ENCODE data around the gene SUSD6. TPM values are rescaled to one million over a fixed set of nuclear protein-coding genes. Genes with fewer than 3 reads are reported as not detected.
A peak's percentile ranks its signal among the peaks of the same experiment; 100 is the strongest.
"Not testable (repeated sequence)": the region's sequence is repeated elsewhere in the genome, so short reads cannot be mapped to it uniquely, and the experiment has no call there.

SUSD6 gene
- total RNA-seq, 1 donor from 2014 or later: 67.1 TPM

- intact Hi-C loops (cut with micrococcal nuclease): loop anchor here (5.0 kb wide), 2 partner anchors 230 to 485 kb away; no protein-coding TSS in a partner anchor
- POLR2A ChIA-PET: no interaction called here
- H3K9me3 Mint-ChIP-seq: no peaks in the 10 kb centered on the region
- no peak overlapping the region for H3K4me3 Mint-ChIP-seq
- TF ChIP-seq CTCF (IDR thresholded peaks at IDR 0.05): no peak
- peaks cover 4% of the 10 kb centered on the region for H3K27me3 Mint-ChIP-seq
- CTCF ChIA-PET: no interaction called here
- H3K27ac Mint-ChIP-seq: no peak overlapping the region
- DNase-seq (no peak), ATAC-seq (ENCODE audit: low read depth) (no peak)
- H3K36me3 Mint-ChIP-seq (ENCODE audit: low read depth): no peaks in the 10 kb centered on the region
- peaks cover 2% of the 10 kb centered on the region for H3K4me1 Mint-ChIP-seq
Measured at GRCh38 chr14:69587389-69587788, 24.0 kb upstream of the SUSD6 start.

GRCh38 chr14:69591317-69591716 lies 20.1 kb upstream of the SUSD6 start:
- Mint-ChIP-seq H3K4me3 (no peak overlapping the region), H3K27ac (no peak overlapping the region), H3K36me3 (ENCODE audit: low read depth) (no peaks in the 10 kb centered on the region), H3K4me1 (peaks cover 7% of the 10 kb centered on the region), H3K9me3 (no peaks in the 10 kb centered on the region), H3K27me3 (peaks cover 2% of the 10 kb centered on the region)
- ChIA-PET POLR2A (no interaction called here), CTCF (interaction anchor here (1.1 kb wide), 1 partner anchor 136 kb away, joined by 4 read pairs; no protein-coding TSS in a partner anchor)
- DNase-seq (no peak), ATAC-seq (ENCODE audit: low read depth) (no peak)
- no peak for TF ChIP-seq CTCF (IDR thresholded peaks at IDR 0.05)
- intact Hi-C loops (cut with micrococcal nuclease): no loop called here

DNA sequence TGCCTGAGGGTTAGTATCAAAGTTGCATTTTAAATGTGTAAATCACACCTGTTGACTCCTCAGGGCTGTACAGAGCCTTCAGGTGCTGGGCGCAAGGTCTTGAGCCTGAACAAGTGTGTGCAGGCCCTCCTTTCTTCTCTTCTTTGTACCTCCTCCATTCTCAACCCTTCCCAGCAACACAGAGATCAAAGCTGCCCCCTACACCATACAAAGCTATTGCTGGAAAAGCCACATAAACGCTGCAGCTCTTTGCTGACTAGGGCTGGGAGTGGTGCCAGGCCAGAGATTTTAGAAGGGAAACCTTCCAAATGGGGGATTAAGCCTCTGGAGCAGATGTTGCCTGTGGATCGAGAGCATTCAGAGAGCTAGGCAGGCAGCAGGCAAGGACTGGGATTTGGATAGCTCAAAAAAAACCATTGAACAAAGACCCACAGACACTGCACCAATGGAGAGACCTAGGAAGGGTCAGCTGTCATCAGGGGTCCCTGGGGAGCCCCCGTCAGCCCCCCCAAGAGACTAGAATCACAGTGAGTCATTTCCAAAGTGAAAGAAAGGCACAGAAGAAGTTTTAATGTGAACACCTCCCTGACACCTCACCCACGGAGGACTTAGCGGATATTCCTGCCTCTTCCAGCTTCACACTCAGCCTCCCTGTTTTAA lies 18.2 kb upstream of the SUSD6 start:
- H3K27ac Mint-ChIP-seq: peak overlapping the region; percentile 25
- ChIA-PET CTCF (interaction anchor here (0.6 to 1.6 kb wide), 4 partner anchors 8 to 134 kb away, joined by 4 to 8 read pairs (median 4); partner anchors contain the start of gene CCDC177), POLR2A (interaction anchor here (0.8 to 1.5 kb wide), 2 partner anchors 173 to 195 kb away, joined by 3 to 5 read pairs; partner anchors contain the start of genes ERH, SLC39A9 and SRSF5)
- peaks cover 7% of the 10 kb centered on the region for H3K4me1 Mint-ChIP-seq
- no peaks in the 10 kb centered on the region for H3K9me3 Mint-ChIP-seq
- peak overlapping the region; percentile 59 for H3K4me3 Mint-ChIP-seq
- no peak for TF ChIP-seq CTCF (IDR thresholded peaks at IDR 0.05)
- intact Hi-C loops (cut with micrococcal nuclease): no loop called here
- DNase-seq (peak; percentile 43), ATAC-seq (ENCODE audit: low read depth) (peak; percentile 96)
- H3K36me3 Mint-ChIP-seq (ENCODE audit: low read depth): no peaks in the 10 kb centered on the region
- H3K27me3 Mint-ChIP-seq: no peaks in the 10 kb centered on the region

GRCh38 chr14:69594846-69595245 lies 16.6 kb upstream of the SUSD6 start:
- Mint-ChIP-seq H3K36me3 (ENCODE audit: low read depth) (no peaks in the 10 kb centered on the region), H3K4me1 (peaks cover 7% of the 10 kb centered on the region), H3K9me3 (no peaks in the 10 kb centered on the region), H3K27me3 (no peaks in the 10 kb centered on the region), H3K4me3 (no peak overlapping the region), H3K27ac (no peak overlapping the region)
- no peak for TF ChIP-seq CTCF (IDR thresholded peaks at IDR 0.05)
- POLR2A ChIA-PET: no interaction called here
- DNase-seq (no peak), ATAC-seq (ENCODE audit: low read depth) (no peak)
- intact Hi-C loops (cut with micrococcal nuclease): no loop called here
- CTCF ChIA-PET: no interaction called here

DNA sequence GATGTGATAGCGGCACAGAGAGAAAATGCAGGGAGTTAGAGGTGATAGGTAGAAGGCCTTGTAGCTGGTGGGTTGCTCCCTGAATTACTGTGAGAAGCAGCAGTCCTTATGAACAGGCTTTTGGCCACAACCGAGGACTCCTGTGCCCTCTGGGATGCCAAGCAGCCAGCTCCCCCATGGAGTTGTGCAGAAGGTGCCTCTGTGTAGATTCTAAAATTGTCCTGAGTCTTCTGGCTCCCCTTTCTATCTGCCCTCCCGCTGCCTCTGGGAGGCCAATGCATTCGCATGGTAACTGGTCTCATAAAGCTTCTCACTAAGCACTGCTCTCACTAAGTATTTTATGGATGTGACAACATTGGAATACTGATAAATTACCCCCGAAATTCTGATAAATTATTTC lies 16.1 kb upstream of the SUSD6 start:
- DNase-seq (no peak), ATAC-seq (ENCODE audit: low read depth) (no peak)
- intact Hi-C loops (cut with micrococcal nuclease): no loop called here
- no peak for TF ChIP-seq CTCF (IDR thresholded peaks at IDR 0.05)
- no peak overlapping the region for H3K4me3 Mint-ChIP-seq
- no peaks in the 10 kb centered on the region for H3K36me3 Mint-ChIP-seq (ENCODE audit: low read depth)
- ChIA-PET POLR2A (no interaction called here), CTCF (no interaction called here)
- H3K9me3 Mint-ChIP-seq: no peaks in the 10 kb centered on the region
- H3K27me3 Mint-ChIP-seq: no peaks in the 10 kb centered on the region
- peaks cover 7% of the 10 kb centered on the region for H3K4me1 Mint-ChIP-seq
- no peak overlapping the region for H3K27ac Mint-ChIP-seq

DNA sequence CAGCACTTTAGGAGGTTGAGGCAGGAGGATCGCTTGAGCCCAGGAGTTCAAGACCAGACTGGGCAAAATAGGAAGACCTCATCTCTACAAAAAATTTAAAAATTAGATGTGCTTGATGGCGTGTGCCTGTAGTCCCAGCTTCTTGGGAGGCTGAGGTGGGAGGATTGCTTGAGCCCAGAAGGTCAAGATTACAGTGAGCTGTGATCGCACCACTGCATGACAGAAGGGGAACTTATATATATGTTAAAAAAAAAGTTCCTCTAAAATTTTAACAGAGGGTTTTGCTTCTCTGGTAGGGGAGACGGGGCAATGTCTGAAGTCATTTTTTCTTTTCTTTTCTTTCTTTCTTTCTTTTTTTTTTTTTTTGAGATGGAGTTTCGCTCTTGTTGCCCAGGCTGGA lies 12.0 kb upstream of the SUSD6 start:
- H3K4me1 Mint-ChIP-seq; H3K27me3 Mint-ChIP-seq; intact Hi-C loops (cut with micrococcal nuclease); ATAC-seq (ENCODE audit: low read depth); DNase-seq; H3K36me3 Mint-ChIP-seq (ENCODE audit: low read depth); H3K4me3 Mint-ChIP-seq; H3K9me3 Mint-ChIP-seq; H3K27ac Mint-ChIP-seq: not testable (repeated sequence)
- ChIA-PET CTCF (interaction anchor here (3.0 kb wide), 1 partner anchor 15 kb away, joined by 8 read pairs; no protein-coding TSS in a partner anchor), POLR2A (interaction anchor here (0.7 kb wide), 1 partner anchor 39 kb away, joined by 5 read pairs; no protein-coding TSS in a partner anchor)
